ENCODE data around the gene PYY. TPM values are rescaled to one million over a fixed set of nuclear protein-coding genes. Genes with fewer than 3 reads are reported as not detected.
"Not testable (repeated sequence)": the region's sequence is repeated elsewhere in the genome, so short reads cannot be mapped to it uniquely, and the experiment has no call there.

The PYY gene
- total RNA-seq, 1 donor from 2014 or later: not detected

DNA sequence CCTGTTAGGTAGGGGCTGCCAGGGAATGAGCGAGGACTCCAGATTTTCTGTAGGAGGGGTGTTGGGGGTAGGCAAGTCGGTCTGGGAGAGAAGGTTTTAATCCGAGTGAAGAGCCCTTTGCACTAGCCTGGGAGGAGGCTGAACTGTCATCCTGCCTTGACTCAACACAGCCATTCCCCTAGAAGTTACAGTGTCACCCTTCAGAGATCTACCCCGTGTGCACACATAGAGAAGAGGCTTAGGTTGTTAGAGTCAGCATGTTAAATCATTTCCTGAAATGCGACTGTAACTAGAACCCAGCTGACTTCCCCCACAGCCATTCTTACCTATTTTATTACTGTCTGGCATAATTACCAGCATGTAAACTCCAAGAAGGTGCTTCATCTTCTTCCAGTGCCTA is 25.8 kb downstream of the PYY start:
- intact Hi-C loops (cut with DNase I); ATAC-seq; DNase-seq (ENCODE audit: low spot score): not testable (repeated sequence)

DNA sequence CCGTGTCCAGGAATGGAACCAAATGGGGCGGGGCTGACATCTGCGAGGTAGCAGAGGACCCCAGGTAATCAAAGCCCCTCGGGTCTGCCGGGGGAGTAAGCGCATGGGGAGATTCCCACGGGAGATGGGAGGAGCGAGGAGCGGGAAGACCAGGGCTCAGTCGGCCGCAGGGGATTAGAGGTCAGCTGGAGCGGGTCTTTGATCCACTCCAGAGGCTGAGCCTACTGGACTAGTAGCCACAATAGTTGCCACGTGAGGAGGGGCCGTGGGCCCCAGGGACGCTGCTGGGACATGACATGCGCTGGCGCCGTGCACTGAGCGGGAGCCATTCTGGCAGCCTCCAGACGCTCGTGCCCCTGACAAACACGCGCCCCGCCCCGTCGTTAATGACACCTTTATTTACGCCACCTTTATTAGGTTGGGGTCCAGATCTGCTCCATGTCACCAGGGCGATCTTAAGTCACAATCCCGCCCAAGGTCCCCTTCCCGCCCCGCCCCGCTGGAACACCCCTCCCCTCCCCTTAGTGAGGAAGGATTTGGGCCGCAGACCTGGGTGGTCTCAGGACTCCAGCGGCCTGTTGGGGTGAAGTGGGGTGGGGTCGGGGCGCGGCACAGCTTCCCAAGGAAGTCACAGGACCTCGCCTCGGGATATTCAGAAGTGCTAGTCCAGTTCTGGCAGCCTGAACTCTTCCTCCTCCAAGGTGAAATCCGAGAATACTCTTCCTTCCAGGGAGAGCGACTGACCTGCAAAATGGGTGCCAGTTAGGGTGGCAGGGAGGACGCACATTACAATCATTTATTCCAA is 26.5 kb downstream of the PYY start:
- intact Hi-C loops (cut with DNase I): no loop called here
- DNase-seq (ENCODE audit: low spot score): no peak
- no peak for ATAC-seq

DNA sequence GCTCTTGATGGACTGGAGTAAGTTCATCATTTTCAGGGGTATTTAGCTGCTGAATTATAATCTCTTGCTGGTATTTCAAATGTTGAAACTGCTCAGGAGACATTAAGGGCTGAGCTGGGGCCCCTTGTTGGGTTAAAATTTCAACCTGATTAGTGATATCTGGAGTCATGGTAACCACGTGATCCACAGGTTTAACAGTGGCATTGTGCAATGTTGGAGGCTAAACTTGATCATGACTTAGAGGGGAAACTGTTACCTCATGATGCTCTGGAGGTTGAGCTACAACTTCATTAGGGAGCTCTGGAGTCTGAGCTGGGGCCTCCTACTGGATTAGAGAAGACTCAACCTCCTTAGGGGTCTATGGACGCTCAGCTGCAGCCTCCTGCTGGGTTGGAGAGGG is 29.2 kb downstream of the PYY start:
- intact Hi-C loops (cut with DNase I): loop anchor here (2.0 kb wide), 1 partner anchor 44 kb away; no protein-coding TSS in a partner anchor
- DNase-seq (ENCODE audit: low spot score) (no peak), ATAC-seq (no peak)

DNA sequence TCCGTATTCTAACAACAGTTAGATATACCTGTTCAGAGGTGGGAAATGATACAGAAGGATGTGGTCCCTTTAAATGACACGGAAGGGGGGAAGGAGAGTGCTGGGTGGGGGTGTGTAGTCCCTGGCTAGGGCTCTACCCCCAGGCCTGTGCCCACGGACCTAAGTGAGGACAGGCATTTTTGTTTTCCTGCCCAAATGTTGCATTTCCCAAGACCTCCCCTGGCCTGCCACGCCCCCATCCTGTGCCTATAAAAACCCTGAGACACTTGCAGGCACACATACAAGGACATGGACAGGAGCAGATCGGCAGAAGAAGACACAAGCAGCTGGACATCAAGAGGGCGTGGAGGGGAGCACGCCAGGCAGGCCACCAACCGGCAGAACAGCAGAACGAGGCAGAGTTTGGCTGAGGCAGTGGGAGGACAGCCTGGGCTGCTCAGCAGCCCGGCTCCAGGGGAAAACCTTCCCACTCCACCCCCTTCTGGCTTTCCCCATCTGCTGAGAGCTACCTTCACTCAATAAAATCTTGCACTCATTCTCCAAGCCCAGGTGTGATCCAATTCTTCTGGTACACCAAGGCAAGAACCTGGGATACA is 33.1 kb downstream of the PYY start:
- DNase-seq (ENCODE audit: low spot score) (no peak), ATAC-seq (no peak)
- intact Hi-C loops (cut with DNase I): no loop called here

DNA sequence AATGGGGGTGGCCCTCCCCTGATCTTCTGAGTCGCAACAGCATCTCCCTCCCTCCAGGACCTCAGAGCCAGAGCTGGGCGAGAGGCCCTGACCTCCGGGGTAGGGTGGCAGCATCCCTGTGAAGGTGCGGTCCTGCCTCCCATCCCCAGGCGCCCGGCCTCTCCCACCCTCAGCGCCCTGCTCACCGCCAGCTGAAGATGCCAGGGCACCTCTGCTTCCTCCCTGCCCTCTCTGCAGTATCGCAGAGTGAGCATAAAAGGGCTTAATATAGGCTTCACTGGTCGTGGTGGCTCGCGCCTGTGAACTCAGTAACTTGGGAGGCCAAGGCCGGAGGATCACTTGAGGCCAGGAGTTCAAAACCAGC is 35.7 kb downstream of the PYY start:
- DNase-seq (ENCODE audit: low spot score) (no peak), ATAC-seq (no peak)
- intact Hi-C loops (cut with DNase I): no loop called here

DNA sequence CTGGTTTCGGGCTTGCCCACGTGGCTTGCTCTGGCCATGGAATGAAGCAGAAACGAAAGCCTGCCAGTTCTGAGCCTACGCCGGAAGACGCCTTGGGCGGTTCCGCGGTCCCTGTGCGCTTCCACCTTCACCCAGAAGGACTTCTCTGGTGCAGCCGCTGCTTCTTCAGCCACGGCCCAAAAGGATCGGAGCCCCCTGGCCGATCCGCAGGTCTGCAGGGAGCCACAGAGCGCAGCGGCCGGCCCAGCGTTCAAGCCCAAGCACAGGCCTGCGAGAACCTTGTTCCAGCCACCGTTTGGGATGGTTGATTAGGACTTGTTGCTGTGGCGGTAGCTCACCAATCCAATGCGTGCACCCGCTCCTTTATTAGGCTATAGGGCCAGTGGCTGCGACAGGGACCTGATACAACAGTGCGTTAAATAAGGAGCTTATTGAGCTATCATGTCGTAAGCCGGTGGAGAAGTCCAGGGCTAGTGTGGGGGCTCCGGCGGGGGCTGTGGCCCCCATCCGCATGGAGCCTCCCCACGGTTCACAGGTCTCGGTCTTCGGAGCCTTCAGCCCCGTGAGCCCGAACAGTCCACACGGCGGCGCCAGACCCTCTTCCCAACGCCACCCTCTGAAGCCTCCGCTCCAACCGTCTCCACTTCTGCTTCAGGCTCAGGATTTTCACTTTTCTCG is 36.3 kb downstream of the PYY start:
- ATAC-seq (peak; percentile 72), DNase-seq (ENCODE audit: low spot score) (no peak)
- intact Hi-C loops (cut with DNase I): no loop called here

DNA sequence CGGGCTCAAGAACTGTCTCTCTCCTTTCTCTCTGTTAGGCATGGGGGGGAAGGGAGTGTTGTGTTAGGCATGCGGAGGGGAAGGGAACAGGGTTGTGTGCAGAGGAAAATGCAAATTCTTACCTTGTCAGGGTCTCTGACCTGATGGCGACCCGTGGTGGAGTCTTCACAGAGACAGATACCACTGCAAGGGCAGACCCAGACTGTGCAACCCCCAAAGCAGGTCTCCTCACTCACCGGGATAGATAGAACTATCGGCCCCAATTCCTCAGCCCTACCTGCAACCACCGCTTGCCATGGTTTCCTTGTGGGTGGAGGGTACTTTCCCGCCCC is 36.8 kb downstream of the PYY start:
- DNase-seq (ENCODE audit: low spot score): no peak
- ATAC-seq: peak; percentile 15
- intact Hi-C loops (cut with DNase I): no loop called here

DNA sequence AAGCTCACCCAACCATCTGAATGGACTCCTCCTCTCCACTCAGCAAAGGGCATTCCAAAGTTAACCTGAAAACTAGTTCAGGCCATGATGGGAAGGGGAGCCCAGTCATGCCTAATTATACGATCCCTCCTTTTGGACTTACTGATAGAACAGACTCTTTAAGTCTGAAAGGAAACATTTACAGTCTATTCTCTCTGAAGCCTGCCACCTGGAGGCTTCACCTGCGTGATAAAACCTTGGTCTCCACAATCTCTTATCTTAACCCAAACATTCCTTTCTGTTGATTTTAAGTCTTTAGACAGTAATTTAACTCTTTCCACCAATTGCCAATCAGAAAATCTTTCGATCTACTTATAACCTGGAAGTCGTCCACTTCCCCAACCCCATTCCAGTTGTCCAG is 37.4 kb downstream of the PYY start:
- DNase-seq (ENCODE audit: low spot score): no peak
- ATAC-seq: no peak
- intact Hi-C loops (cut with DNase I): no loop called here

DNA sequence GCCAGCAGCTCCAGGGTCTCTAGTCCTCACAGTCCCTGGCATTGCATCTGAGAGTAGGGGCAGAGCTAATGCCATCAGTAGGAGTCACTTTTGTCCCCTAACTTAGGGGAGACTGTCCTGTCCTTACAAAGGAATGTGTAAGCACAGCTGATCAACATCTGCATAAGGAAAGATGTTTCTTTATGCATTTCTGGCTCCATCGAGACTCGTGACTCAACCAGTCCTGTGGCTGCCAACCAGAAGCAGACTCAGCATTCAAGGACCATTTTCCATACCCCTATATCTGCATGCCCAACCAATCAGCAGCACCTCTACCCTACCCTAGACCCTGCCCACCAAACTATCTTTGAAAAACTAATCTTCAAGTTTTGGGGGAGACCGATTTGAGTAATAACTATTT is 38.2 kb downstream of the PYY start:
- intact Hi-C loops (cut with DNase I): no loop called here
- ATAC-seq (no peak), DNase-seq (ENCODE audit: low spot score) (no peak)

DNA sequence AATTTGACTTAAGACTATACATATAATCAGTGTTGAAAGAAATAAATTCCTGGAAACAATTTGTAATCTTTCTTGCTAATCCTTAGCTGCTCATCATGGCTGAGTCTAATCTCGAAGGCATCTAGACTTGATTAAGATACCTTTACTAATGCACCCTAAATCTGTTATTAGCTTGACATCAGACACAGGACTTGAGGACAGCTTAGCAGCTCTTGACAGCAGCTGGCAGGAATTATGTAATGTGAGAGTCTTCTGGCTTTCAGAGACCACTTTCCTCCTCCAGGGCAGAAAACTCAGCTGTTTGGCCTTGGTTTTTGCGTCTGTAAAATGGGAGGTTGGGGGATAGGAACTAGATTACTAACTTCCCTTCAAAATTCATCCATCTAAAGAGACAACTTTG is 39.3 kb downstream of the PYY start:
- ATAC-seq (no peak), DNase-seq (ENCODE audit: low spot score) (no peak)
- intact Hi-C loops (cut with DNase I): no loop called here

DNA sequence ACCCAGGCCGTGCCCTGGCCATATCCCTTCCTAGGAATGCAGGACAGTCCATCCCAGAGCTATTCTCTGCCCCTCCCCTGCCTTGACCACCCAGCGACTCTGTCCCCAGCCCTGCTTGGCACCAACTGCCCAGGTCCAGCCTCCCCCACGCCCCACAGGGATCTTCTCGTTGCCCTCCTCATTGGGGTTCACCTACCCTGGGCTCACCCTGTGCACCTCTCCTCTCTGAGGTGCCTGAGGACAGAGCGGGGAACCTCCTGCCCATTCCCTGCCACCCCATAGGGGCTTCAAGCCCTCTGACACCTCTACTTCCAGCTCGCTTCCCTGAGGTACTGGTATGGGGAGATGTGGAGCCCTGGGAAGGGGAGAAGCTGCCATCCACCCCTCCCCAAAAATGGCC is 40.2 kb downstream of the PYY start:
- intact Hi-C loops (cut with DNase I): no loop called here
- ATAC-seq: no peak

DNA sequence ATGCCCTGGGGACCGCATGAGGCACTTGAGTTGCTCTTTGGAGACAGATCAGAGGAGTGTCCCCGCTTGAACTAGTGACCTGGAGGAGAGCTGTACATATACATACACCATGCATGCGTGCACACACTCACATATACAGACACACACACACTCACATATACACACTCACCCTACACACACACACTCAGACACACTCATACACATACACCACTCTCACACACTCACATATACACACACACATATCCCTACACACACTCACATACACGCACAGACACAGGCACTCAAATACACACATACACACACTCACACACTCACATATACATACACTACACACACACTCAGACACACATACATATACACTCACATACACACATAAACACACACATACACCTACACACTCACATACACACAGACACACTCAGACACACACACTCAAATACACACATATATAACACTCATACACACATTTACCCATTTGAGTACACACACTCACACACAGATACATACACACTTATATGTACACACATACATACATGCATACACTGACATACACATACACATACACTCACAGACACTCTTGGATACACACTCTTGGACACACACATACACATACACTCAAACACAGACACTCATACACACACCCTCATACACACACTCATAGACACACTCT is 41.0 kb downstream of the PYY start:
- intact Hi-C loops (cut with DNase I): no loop called here
- DNase-seq (ENCODE audit: low spot score) (no peak), ATAC-seq (no peak)

More for the DNA sequence above, 40.2 kb downstream of the PYY start:
- DNase-seq (ENCODE audit: low spot score): no peak

DNA sequence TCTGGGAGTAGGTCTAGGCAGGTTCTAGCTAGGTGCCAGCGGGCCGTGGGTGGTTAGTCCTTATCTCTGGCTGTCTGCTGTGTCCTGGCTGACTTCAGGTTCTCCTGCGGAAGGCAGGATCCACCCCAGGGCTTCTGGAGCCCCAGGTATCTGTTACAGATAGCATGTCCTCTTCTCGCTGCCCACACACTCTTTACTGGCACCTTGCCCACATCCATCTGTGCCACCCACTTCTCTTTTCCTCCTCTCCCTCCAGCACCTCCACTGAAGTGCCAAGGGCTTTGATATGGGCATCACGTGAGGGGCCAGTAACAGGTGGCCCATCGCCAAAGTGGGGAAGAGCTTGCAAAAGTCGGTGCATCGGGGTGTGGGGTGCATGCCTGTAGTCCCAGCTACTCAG is 41.8 kb downstream of the PYY start:
- ATAC-seq (no peak), DNase-seq (ENCODE audit: low spot score) (no peak)
- intact Hi-C loops (cut with DNase I): no loop called here

DNA sequence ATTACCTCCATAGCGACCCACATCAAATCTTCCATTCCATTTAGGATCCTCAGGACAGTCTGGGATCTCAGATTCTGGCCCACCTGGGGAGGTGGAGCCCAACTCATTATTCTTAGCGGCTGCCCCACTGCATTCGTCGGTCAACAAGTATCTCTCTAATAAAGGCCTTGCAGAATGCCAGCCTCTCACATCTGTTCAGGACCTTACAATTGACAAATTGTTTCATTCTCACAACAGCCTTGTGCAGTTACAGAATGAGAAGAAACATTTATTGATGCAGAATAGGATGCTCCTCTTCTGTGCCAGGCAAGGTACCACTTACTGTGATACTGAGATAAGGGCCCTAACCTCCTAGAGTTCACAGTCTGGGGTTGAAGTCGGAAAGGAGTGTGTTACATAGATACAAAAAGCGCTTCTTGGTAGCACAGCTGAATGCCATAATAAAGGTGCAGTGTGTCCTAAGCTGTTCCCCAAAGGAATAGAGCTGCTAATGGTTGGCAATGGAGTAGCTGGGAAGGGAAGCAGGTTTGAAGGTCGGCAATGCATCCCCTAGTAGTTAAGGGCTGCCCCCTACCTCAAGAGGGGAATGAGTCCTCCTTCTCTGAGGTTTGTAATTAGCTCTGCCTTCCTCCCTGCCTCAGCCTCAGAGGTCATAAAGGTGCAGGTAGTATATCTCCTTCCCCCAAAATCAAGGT is 44.1 kb downstream of the PYY start:
- DNase-seq (ENCODE audit: low spot score) (no peak), ATAC-seq (no peak)
- intact Hi-C loops (cut with DNase I): no loop called here

DNA sequence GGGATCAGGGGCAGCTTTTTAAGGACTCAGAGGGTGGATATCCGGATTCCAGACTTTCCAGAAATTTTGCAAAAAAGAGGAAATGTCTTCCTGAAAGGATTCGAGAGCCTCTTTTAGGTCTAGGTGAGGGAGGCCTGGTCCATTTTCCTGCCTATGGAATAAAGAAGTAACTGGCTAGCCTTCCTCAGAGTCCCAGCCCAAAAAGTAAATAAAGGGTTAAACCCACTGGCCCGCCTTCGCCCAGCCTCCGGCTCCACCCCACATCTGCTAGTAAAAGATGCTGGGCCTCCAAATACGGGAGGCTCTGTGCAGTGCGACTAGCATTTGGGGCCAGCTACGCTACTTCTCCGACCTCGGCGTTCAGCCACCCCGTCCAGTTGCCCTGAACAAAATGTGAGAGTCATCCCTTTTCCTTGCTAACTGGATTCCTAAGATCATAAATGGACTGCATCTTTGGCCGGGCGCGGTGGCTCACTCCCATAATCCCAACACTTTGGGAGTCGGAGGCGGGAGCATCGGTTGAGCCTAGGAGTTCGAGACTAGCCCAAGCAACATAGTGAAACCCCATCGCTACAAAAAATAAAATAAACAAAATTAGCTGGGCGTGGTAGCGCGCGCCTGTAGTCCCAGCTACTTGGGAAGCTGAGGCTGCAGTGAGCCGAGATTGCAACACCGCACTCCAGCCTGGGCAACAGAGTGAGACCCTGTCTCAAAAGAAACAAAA is 45.6 kb downstream of the PYY start:
- ATAC-seq: peak; percentile 86
- intact Hi-C loops (cut with DNase I): no loop called here
- peak; percentile 78 for DNase-seq (ENCODE audit: low spot score)

DNA sequence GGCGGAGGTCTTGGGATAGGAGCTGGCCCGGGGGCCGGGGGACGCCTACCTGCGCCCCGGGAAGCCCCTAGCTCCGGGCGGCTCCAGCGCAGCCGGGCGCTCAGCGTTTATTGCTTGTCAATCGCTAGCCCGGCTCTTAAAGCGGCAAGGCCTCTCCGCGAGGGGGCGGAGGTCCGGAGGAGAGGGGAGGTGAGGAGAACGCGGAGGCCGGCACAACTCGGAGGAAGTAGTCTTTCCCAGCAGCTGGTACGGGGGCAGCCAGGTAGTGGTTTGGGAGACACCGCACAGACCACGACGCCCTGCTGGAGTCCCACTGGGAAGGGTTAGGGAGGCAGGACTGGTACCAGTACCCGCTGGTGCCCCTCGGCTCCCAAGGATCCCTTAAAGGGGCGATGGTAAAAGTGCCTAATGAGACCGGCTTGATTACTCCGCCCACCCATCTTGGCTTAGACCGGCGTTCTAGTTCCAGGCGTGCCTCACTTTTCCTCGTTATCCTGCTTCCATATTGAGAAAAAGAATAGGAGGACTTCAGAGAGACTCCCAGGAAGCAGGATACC is 46.2 kb downstream of the PYY start, which contains the start of gene MPP2:
Gene MPP2 (minus strand): TSS at position 112 of the 557 bp plus-strand sequence. CDS start 3,076 bp downstream, outside the sequence.
- ATAC-seq (peak; percentile 82), DNase-seq (ENCODE audit: low spot score) (peak; percentile 85)
- intact Hi-C loops (cut with DNase I): no loop called here

DNA sequence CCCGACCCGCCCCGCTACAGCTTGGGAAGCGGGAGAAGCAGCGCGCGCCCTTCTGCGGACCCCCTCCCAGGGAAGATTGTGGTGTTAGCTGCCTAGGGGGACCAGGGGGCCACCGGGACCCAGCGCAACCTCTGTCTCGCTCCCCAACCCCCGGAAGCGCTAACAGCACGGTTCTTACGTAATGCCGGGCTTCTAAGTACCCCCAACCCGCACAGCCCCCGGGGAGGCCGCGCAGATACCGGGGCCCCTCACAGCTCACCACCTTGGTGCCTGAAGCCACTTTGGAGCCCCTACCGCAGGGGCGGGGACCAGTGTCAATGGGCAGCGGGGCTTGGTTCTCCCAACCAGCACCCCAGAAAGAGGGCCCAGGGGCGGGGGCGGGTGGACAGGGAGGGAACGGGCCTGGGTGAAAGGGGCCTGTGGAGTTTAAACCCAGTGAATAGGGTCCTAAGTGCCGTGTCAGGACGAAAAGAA is 46.8 kb downstream of the PYY start:
- intact Hi-C loops (cut with DNase I): no loop called here
- DNase-seq (ENCODE audit: low spot score) (no peak), ATAC-seq (peak; percentile 26)
